KMS-11 (cell line): ENCODE measurements around the gene NELL1.

ENCODE experiments used
- H2AFZ ChIP-seq: fragments of 200-600 bp; sonication (generic); 2 replicates; pipeline ENCODE4 v1.6.1; 2016; ENCODE audit warnings: antibody characterized with exemption, mixed run types, low read depth
- H3K27ac ChIP-seq: fragments of 200-600 bp; sonication (generic); 2 replicates; pipeline ENCODE4 v1.6.1; 2016; ENCODE audit warnings: mild to moderate bottlenecking, mixed run types
- H3K27me3 ChIP-seq: fragments of 200-600 bp; sonication (generic); 2 replicates; pipeline ENCODE4 v1.6.1; 2017; ENCODE audit warnings: mild to moderate bottlenecking, low read depth, mixed run types, moderate library complexity; ENCODE audit not compliant: insufficient read depth
- H3K36me3 ChIP-seq: fragments of 200-600 bp; sonication (generic); 2 replicates; pipeline ENCODE4 v1.6.1; 2017; ENCODE audit warnings: mild to moderate bottlenecking, mixed run types; ENCODE audit not compliant: insufficient read depth
- H3K4me1 ChIP-seq: fragments of 200-600 bp; sonication (generic); 2 replicates; pipeline ENCODE4 v1.6.1; 2016; ENCODE audit warnings: mild to moderate bottlenecking, low read depth, mixed run types; ENCODE audit not compliant: poor library complexity, severe bottlenecking
- H3K4me2 ChIP-seq: fragments of 200-600 bp; sonication (generic); 2 replicates; pipeline ENCODE4 v1.7.0; 2016; ENCODE audit warnings: mild to moderate bottlenecking, mixed run types
- H3K4me3 ChIP-seq: fragments of 200-600 bp; sonication (generic); IDR thresholded peaks from 2 replicates; pipeline ENCODE4 v1.6.1; 2017; ENCODE audit warnings: low read depth, low read length, mixed read lengths; ENCODE audit not compliant: insufficient read depth
- H3K79me2 ChIP-seq: fragments of 200-600 bp; sonication (generic); 2 replicates; pipeline ENCODE4 v1.6.1; 2016; ENCODE audit warnings: low read depth, mixed run types; ENCODE audit not compliant: insufficient read depth
- H3K9ac ChIP-seq: fragments of 200-600 bp; sonication (generic); 2 replicates; pipeline ENCODE4 v1.6.1; 2016; ENCODE audit warnings: mild to moderate bottlenecking, mixed run types
- H4K20me1 ChIP-seq: fragments of 200-600 bp; sonication (generic); 2 replicates; pipeline ENCODE4 v1.6.1; 2016; ENCODE audit warnings: mild to moderate bottlenecking, mixed run types; ENCODE audit not compliant: insufficient read depth
- TF ChIP-seq, protein P1 (sequence below): fragments of 200-600 bp; sonication (generic); conservative IDR thresholded peaks from 2 replicates; pipeline ENCODE4 v1.6.1; 2017; ENCODE audit warnings: low read depth, mild to moderate bottlenecking, antibody characterized with exemption, low read length, moderate library complexity, mixed read lengths

NELL1 gene

GRCh38 chr11:21564095-21564494 lies 894.7 kb downstream of the NELL1 start:
- Histone ChIP-seq H4K20me1 (no peaks in the 10 kb centered on the region), H3K4me3 (no peak overlapping the region), H3K27ac (no peak overlapping the region), H3K27me3 (no peaks in the 10 kb centered on the region), H3K4me1 (no peaks in the 10 kb centered on the region), H3K36me3 (no peaks in the 10 kb centered on the region), H3K9ac (no peak overlapping the region), H3K79me2 (no peaks in the 10 kb centered on the region), H2AFZ (no peak overlapping the region), H3K4me2 (no peak overlapping the region)
- TF ChIP-seq, protein P1, sequence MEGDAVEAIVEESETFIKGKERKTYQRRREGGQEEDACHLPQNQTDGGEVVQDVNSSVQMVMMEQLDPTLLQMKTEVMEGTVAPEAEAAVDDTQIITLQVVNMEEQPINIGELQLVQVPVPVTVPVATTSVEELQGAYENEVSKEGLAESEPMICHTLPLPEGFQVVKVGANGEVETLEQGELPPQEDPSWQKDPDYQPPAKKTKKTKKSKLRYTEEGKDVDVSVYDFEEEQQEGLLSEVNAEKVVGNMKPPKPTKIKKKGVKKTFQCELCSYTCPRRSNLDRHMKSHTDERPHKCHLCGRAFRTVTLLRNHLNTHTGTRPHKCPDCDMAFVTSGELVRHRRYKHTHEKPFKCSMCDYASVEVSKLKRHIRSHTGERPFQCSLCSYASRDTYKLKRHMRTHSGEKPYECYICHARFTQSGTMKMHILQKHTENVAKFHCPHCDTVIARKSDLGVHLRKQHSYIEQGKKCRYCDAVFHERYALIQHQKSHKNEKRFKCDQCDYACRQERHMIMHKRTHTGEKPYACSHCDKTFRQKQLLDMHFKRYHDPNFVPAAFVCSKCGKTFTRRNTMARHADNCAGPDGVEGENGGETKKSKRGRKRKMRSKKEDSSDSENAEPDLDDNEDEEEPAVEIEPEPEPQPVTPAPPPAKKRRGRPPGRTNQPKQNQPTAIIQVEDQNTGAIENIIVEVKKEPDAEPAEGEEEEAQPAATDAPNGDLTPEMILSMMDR: no peak

DNA sequence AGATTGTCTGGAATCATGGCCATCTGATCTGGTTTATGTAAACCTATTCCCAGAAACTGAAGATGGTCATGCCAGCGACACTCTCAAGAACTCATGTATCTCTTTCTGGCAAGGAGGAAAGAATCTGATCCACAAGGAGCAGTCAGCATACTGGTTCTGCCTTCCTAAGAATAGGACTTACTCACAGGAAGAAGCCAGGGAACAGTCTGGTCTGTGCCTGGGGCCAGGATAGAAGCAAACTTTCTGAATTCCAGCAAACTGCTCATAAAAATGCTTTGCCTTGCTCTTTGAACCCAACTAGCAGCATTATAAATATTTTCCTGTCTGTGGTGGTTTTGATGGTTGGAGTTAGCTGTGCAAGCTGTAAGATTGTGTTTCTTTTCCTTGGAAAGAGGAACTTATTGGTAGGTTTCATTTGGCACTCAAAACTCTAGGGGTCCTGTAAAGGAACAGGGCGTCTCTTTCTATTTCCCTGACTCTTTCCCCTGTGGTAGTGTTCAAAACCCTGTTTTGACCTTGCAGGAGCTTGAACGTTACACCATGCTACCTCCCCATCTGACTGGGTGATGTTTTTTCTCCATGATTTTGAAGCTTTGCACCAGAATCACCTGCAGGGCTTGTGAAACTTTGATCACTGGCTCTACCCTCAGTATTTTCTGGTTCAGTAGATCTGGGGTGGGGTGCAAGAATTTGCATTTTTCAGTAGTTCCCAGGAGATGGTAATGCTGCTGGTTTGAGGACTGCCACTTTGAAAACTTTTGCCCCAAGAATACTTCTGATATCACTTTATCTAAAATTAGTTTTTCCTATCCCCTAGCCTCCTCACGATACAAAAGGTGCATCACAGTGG lies 895.7 kb downstream of the NELL1 start:
- Histone ChIP-seq H3K9ac (no peak overlapping the region), H3K27ac (no peak overlapping the region), H3K36me3 (no peaks in the 10 kb centered on the region), H3K27me3 (no peaks in the 10 kb centered on the region), H3K79me2 (no peaks in the 10 kb centered on the region), H3K4me2 (no peak overlapping the region), H4K20me1 (no peaks in the 10 kb centered on the region), H3K4me1 (no peaks in the 10 kb centered on the region), H2AFZ (no peak overlapping the region), H3K4me3 (no peak overlapping the region)
- TF ChIP-seq, protein P1: no peak

GRCh38 chr11:21566521-21567117 lies 897.2 kb downstream of the NELL1 start:
- Histone ChIP-seq H3K4me2 (no peak overlapping the region), H3K36me3 (no peaks in the 10 kb centered on the region), H2AFZ (no peak overlapping the region), H3K4me3 (no peak overlapping the region), H4K20me1 (no peaks in the 10 kb centered on the region), H3K4me1 (no peaks in the 10 kb centered on the region), H3K9ac (no peak overlapping the region), H3K27me3 (no peaks in the 10 kb centered on the region), H3K27ac (no peak overlapping the region), H3K79me2 (no peaks in the 10 kb centered on the region)
- TF ChIP-seq, protein P1: no peak

DNA sequence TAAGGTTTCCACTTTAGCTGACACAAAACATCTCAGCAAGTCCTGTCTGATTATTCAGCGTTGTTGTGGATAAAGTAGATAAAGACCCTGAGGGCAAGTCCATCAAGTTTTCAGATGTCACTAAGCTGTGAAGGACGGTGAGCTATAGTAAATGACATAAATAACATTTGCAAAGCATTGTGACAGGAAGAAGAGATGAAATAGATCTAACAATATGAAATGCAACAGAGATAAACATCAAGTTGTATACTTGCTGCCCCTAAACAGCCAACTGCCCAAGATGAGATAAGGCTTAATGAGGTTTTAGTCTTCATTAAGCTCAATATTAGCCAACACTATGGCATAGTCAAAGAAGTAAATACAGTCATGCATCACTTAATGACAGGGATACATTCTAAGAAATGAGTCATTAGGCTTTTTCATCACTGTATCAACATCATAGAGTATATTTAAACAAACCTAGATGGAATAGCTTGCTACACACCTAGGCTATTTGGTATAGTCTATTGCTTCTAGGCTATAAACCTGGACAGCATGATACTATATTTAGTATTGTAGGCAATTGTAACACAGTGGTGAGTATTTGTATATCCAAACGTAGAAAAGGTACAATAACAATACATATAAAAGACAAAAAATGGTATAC lies 898.4 kb downstream of the NELL1 start:
- Histone ChIP-seq H3K27ac (no peak overlapping the region), H3K4me2 (no peak overlapping the region), H3K4me3 (no peak overlapping the region), H3K27me3 (no peaks in the 10 kb centered on the region), H4K20me1 (no peaks in the 10 kb centered on the region), H2AFZ (no peak overlapping the region), H3K36me3 (no peaks in the 10 kb centered on the region), H3K79me2 (no peaks in the 10 kb centered on the region), H3K4me1 (no peaks in the 10 kb centered on the region), H3K9ac (no peak overlapping the region)
- TF ChIP-seq, protein P1: no peak
